AG09309 (cell line): ENCODE results near the gene PAK2.

Source experiments
- DNase-seq: peaks from one replicate; pipeline ENCODE4 v3.0.0-alpha.2; 2010; ENCODE audit warnings: low read depth
- H3K4me3 ChIP-seq: 2 replicates; pipeline ENCODE4 v1.5.1; 2011; ENCODE audit warnings: mild to moderate bottlenecking, low read depth, low read length, moderate library complexity; ENCODE audit not compliant: control insufficient read depth
- CTCF ChIP-seq: IDR thresholded peaks from 2 replicates; pipeline ENCODE4 v1.5.1; 2011; ENCODE audit warnings: mild to moderate bottlenecking, low read depth, low read length, inconsistent platforms; ENCODE audit not compliant: insufficient read depth, control insufficient read depth; ENCODE audit errors: missing control alignments

The PAK2 gene

DNA sequence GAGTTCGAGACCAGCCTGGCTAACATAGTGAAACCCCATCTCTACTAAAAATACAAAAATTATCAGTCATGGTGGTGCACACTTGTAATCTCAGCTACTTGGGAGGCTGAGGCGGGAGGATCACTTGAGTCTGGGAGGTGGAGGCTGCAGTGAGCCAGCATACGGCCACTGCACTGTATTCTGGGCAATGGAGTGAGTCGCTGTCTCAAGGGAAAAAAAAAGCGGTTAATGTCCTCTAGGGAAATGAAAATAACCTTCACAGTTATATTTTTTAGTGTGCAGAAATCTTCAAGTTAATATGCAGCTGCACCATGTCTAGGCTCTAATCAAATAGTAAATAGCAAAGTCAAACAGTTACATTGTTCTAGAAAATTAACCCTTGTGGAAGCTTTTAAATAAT lies 42.4 kb upstream of the PAK2 start:
- DNase-seq = no peak
- TF ChIP-seq CTCF = no peak
- no peak overlapping the region for H3K4me3 ChIP-seq

- DNase-seq = no peak
- no peak for TF ChIP-seq CTCF
- H3K4me3 ChIP-seq = no peak overlapping the region
Measured at GRCh38 chr3:196699749-196700148, 39.9 kb upstream of the PAK2 start.

DNA sequence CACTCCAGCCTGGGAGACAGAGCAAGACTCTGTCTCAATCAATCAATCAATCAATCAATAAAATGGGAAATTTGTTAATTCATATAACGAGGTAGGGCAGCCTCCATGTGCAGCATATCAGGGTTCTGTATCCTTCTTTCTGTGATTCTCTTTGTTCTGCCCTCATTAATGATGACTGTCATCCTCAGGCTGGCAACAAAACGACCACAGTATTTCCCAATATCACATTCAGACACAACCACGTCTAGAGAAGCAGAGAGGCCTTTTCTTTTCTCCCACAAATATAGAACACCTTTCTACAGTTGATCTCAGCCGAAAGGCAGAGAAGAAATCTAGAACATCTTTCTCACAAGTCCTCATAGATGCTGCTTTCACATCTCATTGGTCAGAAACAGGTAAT lies 38.9 kb upstream of the PAK2 start:
- H3K4me3 ChIP-seq = no peak overlapping the region
- DNase-seq = no peak
- TF ChIP-seq CTCF = no peak

DNA sequence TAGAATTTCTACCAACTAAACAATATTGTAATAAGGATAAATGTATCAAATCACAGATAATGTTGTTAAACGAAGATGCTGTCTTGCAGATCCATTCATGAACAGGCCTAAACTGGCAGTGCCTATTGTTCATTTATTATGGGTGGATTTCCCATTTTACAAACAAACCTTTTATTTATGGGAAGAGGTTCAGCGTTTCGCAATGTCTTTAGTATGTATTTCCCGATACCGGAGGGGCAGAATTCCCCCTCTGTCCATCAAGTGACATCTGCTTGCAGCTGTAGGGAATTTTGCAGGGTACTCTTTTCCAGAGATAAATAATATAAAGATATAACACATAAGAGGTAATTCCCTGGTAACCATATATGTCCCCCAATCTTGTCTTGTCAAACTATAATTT lies 33.3 kb upstream of the PAK2 start:
- H3K4me3 ChIP-seq = no peak overlapping the region
- no peak for TF ChIP-seq CTCF
- no peak for DNase-seq

GRCh38 chr3:196706731-196707130 lies 32.9 kb upstream of the PAK2 start:
- TF ChIP-seq CTCF = no peak
- H3K4me3 ChIP-seq = no peak overlapping the region
- DNase-seq = no peak

DNA sequence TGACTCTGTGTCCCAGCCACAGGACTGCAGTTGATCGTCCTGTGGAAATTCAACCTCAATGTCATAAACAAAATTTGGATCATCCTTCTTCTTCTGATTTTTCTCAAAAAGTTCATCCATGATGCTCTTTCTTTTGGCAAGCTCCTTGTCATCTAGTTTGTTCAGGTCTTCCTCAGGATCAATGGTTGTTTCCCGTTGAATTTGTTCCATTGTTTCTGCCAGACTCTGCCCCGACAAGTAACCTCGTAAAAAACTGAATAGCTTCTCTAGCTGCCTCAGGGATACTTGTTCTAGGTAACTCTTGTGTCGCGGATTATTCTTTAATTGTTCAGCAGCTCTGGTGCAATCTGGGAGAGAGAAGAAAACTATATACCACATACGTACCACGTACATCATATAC lies 32.1 kb upstream of the PAK2 start:
- TF ChIP-seq CTCF = no peak
- no peak for DNase-seq
- no peak overlapping the region for H3K4me3 ChIP-seq

DNA sequence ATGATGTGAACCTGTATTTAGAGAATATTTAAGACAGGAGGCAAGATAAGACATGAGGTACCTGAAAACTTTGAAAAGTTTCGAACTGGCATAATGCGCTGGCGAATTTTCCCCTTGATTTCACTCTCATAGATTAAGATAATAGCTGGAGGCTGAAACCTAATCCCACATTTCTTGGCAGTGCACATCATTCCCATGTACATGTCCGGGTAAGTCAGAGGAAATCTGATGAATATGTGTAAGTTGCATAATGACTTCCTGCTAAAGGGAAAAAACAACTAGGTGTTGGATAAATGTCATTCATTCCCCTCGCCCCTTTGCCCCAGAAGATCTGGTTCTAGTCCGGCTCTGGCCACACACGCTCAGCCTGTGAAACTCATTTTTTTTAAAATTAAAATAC lies 31.2 kb upstream of the PAK2 start:
- no peak for DNase-seq
- TF ChIP-seq CTCF = no peak
- no peak overlapping the region for H3K4me3 ChIP-seq
